Measurements from ENCODE around the gene MYO16.

DNA sequence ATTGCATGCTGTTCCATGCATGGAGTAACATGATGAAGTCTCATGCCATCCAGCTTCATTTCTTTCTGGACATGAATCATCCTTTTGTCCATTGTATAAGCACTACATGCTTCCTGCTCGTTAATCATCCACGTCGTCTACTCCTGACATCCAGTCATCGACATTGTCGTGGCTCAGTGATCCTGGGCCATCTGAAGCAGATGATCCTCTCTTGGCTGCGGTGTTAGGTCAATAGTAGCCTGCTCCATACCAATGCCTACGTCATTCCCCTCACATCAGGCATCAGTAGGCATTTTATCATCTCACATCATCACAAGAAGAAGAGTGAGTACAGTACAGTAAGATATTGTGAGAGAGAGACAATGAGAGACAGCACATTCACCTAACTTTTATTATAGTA lies 7.9 kb upstream of the MYO16 start:
- no peak for TF ChIP-seq YY1 (IDR thresholded peaks at IDR 0.05; ENCODE audit: insufficient read depth, insufficient read length)
- TF ChIP-seq ZNF274 (IDR thresholded peaks at IDR 0.05; ENCODE audit: low read depth, low read length), result no peak
- TF ChIP-seq SUZ12 (IDR thresholded peaks at IDR 0.05; ENCODE audit: extremely low read depth, insufficient read depth, insufficient read length), result no peak
